ENCODE results near the gene EXD3. TPM values are rescaled to one million over a fixed set of nuclear protein-coding genes. Genes with fewer than 3 reads are reported as not detected.
"Not testable (repeated sequence)": the region's sequence is repeated elsewhere in the genome, so short reads cannot be mapped to it uniquely, and the experiment has no call there.

EXD3 gene, protein sequence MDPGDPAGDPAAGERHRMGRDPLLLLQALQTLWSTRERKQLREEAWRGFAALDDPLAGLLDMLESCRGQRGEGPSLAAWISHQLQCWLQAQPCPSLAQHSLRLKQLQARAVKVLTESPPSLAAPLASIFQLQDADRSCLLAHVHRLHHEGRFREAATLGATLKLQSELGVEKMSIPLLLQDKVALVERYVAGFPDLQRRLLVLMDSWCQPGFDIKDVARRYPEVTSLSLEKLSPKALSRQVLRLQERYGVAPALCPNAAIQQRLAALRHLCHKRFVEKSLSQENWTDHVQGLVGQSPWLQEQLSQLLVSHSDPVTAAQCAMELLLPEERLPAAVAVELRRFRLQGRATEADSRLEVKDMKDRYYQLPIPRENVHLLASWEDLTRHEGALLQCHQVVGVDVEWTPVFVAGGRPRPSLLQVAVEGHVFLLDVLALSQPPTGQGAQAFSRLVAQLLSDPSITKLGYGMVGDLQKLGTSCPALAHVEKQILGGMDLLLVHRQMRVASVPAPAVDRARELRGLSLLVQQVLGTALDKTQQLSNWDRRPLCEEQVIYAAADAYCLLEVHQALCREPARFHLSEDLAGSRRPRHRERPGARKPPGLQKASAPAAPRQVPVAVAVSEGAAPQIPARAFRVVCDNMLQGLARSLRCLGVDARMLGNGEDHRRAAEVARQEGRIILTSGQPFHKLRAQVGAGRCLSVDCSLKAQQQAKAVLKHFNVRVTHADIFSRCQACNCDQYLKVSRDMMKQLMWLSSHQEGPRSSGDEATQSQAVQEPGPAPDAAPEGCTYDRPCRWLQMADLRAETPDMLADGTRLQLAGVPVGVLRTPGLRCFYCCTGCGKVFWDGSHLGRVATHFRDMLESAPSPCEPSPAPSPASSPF
- total RNA-seq, result 4.4 and 5.2 TPM in 2 replicates

DNA sequence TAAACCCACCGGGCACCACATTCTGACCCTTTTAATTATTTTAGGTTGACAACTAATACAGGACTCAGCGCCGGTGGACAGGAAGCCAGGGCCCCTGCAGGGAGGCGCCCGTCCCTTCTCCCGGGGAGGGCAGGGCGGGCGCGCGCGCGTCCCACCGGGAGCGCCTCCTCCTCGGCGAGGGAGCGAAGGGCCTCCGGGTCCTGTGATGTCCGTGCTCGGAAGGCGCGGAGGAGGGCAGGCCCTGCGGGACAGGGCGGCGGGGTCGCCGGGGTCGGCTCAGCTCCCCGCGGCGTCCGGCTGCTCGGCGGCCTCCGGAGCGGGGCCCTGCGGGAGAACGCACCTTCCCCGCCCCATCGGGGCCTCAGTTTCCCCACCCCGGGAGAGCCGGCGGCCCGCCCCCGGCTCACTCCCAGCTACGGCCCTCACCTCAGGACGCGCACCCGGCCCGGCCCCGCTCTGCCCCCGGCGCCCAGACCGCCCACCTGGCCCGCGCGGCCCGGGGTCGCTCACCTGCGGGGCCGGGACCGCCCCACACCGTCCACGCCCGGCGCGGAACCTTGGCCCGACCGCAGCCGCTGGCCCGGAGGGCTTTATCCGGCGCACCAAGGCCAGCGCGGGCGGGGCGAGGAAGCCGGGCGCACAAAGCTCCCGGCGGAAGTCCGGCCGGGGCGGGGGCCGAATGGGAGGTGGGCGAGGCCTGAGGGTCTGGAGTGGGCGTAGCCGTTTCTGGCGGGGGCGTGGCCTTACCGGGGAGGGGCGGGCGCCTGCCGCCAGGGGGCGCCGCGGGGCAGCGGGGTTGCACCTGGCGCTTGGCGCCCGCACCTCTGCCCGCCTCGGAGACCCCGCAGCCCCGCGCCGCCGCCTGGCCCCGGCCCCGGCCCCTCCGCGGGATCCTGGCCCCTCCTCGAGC, at the start of gene EXD3, which contains the start of gene NOXA1:
TSS of gene EXD3 (minus strand) at position 559 of the 910 bp plus-strand sequence. CDS start 27,805 bp downstream, outside the sequence.
TSS of gene NOXA1 (plus strand) at position 790 of the 910 bp plus-strand sequence. CDS start 137 bp downstream, outside the sequence.
- intact Hi-C loops (cut with micrococcal nuclease), result loop anchor here (2.0 to 5.0 kb wide), 3 partner anchors 22 to 121 kb away; partner anchors contain the start of gene NRARP
- peak; percentile 98 for DNase-seq
- Mint-ChIP-seq H3K27ac (peak within 1 kb of the TSS; percentile 44), H3K36me3 (ENCODE audit: low read depth) (no peaks in the 10 kb centered on the region), H3K9me3 (no peaks in the 10 kb centered on the region), H3K27me3 (peaks cover 9% of the 10 kb centered on the region), H3K4me1 (peaks cover 5% of the 10 kb centered on the region), H3K4me3 (peak within 1 kb of the TSS; percentile 90)

DNA sequence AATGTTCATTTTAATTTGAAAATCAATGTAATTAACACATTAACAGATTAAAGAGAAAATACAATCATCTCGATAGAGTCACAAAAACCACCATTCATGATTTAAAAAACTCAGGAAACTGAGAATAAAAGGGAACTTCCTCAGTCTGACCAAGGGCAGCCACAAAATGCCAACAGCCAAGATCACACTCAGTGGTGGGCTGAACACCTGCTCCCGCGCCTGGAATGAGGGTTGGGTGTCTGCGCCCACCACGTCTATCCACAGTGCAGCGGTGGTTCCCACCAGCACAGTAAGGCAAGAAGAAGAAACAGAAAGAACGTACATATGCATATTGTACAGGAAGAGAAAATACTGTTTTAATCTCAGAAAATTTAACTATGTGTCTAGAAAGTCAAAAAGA, 47.8 kb upstream of the EXD3 start:
- Mint-ChIP-seq H3K4me1 (peaks cover 5% of the 10 kb centered on the region), H3K9me3 (peaks cover 18% of the 10 kb centered on the region), H3K36me3 (ENCODE audit: low read depth) (peaks cover 9% of the 10 kb centered on the region), H3K27ac (no peak overlapping the region), H3K27me3 (peaks cover 18% of the 10 kb centered on the region), H3K4me3 (peak overlapping the region; percentile 28)
- intact Hi-C loops (cut with micrococcal nuclease), result no loop called here
- DNase-seq, result no peak

DNA sequence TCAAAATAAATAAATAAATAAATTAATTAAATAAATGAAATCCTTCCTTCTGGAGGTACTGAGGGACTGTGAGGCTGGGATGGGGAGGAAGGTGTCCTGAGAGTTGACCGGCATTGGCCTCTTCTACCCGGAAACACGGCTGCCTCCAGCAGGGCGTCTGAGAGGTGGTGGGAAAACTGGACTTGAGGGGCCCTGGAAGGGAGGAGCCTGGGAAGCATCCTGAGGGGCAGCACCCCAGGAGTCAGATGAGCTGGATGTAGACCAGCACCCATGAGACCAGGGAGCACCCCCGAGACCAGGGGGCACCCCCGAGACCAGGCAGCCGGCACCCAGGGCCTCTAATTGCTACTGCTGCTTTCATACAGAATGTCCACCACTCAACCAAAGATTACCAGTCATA, 44.9 kb upstream of the EXD3 start:
- H3K27me3 Mint-ChIP-seq, result peaks cover 16% of the 10 kb centered on the region
- H3K36me3 Mint-ChIP-seq (ENCODE audit: low read depth), result no peaks in the 10 kb centered on the region
- no peak overlapping the region for H3K4me3 Mint-ChIP-seq
- peaks cover 2% of the 10 kb centered on the region for H3K9me3 Mint-ChIP-seq
- intact Hi-C loops (cut with micrococcal nuclease), result no loop called here
- no peak overlapping the region for H3K27ac Mint-ChIP-seq
- H3K4me1 Mint-ChIP-seq, result peaks cover 5% of the 10 kb centered on the region
- DNase-seq, result no peak

DNA sequence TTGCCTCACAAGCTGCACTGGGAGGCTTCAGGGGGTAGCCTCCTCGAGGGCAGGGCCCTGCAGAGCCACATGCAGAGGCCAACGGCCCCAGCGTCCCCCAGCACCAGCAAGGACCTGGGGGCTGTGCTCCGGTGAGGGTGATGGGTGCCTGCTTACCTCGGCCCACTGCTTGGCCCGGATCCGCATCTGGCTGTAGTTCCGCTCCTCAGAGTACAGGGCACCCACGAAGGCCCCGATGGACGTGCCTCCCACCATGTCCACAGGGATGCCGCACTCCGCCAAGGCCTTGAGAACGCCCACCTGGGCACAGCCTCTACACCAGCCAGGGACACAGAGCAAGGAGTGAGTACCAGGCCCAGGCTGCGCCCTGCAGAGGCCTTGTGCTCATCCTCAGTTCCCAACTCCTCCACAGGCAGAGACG, 44.2 kb upstream of the EXD3 start:
- Mint-ChIP-seq H3K27ac (no peak overlapping the region), H3K4me3 (no peak overlapping the region), H3K4me1 (peaks cover 5% of the 10 kb centered on the region), H3K36me3 (ENCODE audit: low read depth) (no peaks in the 10 kb centered on the region), H3K27me3 (peaks cover 16% of the 10 kb centered on the region), H3K9me3 (no peaks in the 10 kb centered on the region)
- no peak for DNase-seq
- intact Hi-C loops (cut with micrococcal nuclease), result no loop called here

DNA sequence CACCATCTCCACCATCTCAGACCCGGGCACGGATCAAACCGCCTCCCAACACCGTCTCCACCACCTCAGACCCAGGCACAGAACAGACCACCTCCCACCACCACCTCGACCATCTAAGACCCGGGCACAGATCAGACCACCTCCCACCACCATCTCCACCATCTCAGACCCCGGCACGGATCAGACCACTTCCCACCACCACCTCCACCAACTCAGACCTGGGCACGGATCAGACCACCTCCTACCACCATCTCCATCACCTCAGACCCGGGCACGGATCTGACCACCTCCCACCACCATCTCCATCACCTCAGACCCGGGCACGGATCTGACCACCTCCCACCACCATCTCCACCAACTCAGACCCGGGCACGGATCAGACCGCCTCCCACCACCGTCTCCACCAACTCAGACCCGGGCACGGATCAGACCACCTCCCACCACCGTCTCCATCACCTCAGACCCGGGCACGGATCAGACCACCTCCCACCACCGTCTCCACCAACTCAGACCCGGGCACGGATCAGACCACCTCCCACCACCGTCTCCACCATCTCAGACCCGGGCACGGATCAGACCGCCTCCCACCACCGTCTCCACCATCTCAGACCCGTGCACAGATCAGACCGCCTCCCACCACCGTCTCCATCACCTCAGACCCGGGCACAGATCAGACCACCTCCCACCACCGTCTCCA, 43.6 kb upstream of the EXD3 start:
- H3K4me3 Mint-ChIP-seq; H3K4me1 Mint-ChIP-seq; DNase-seq; intact Hi-C loops (cut with micrococcal nuclease); H3K27ac Mint-ChIP-seq; H3K9me3 Mint-ChIP-seq; H3K36me3 Mint-ChIP-seq (ENCODE audit: low read depth): not testable (repeated sequence)
- peaks cover 14% of the 10 kb centered on the region for H3K27me3 Mint-ChIP-seq

DNA sequence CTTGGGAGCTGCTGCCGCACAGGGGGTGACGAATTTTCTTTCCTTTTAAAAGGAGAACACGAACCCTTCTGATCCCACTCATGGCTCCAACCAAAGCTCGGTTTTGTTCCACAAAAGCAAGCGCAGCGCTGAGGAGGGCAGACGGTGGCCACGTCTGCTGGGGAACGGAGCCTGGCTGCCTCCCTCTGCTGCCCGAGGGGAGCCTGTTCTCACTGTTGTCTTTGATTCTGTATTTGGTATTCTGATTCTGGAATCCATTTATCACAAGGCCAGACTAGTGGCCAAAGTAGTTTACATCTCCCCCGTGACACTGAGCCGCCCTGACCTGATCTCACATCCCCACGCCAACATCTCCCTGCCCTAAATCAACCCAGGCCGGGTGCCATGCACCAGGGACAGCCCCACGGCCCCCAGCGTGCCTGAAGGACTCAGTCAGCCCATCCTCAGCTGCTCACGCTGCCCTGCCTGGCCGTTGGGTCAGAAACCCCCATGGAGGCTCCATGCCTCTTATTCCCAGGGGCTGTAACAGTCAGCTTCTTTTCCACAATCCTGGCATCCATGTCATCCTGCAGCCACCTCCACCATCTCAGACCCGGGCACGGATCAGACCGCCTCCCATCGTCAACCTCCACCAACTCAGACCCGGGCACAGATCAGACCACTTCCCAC, 42.9 kb upstream of the EXD3 start:
- intact Hi-C loops (cut with micrococcal nuclease), result no loop called here
- no peak overlapping the region for H3K27ac Mint-ChIP-seq
- DNase-seq, result no peak
- H3K27me3 Mint-ChIP-seq, result peaks cover 13% of the 10 kb centered on the region
- no peaks in the 10 kb centered on the region for H3K9me3 Mint-ChIP-seq
- H3K36me3 Mint-ChIP-seq (ENCODE audit: low read depth), result no peaks in the 10 kb centered on the region
- no peak overlapping the region for H3K4me3 Mint-ChIP-seq
- H3K4me1 Mint-ChIP-seq, result peaks cover 4% of the 10 kb centered on the region

DNA sequence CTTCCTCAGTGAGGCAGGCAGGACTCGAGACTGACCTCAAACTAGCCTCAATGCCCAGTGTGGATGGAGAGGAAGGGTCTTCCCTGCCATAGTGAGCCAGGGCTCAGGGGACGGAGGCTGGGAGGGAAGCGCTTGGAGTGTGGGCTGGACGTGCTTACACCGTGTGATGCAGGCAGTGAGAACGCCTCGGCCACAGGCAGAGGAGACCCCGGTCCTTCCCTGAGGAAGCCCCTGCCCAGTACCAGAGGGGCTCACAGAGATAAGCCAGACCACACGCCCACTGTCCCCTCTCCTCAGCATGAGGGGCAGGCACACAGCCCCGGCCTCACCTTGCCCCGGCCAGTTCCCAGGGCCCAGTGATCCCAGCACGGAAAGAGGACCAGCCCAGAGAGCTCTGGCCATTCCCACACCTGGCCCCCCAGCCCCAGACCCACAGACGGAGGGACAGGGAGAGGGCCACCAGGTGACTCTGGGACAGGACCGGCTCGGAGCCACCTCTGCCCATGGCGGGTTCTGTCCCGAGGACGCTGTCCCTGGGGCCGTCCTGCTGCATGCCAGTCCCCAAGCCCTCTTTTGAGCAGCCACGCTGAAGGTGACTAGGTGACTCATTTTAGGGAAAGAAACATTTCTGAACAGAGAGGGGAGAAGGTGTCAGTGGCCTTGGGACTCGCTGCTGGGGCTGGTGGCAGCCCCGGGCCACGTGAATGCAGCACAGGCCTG, 42.2 kb upstream of the EXD3 start:
- Mint-ChIP-seq H3K4me1 (no peaks in the 10 kb centered on the region), H3K4me3 (no peak overlapping the region), H3K27me3 (peaks cover 9% of the 10 kb centered on the region), H3K27ac (no peak overlapping the region), H3K36me3 (ENCODE audit: low read depth) (no peaks in the 10 kb centered on the region), H3K9me3 (no peaks in the 10 kb centered on the region)
- intact Hi-C loops (cut with micrococcal nuclease), result loop anchor here (5.0 kb wide), 1 partner anchor 43 kb away; the partner anchor contains the start of genes EXD3 and NOXA1
- no peak for DNase-seq

DNA sequence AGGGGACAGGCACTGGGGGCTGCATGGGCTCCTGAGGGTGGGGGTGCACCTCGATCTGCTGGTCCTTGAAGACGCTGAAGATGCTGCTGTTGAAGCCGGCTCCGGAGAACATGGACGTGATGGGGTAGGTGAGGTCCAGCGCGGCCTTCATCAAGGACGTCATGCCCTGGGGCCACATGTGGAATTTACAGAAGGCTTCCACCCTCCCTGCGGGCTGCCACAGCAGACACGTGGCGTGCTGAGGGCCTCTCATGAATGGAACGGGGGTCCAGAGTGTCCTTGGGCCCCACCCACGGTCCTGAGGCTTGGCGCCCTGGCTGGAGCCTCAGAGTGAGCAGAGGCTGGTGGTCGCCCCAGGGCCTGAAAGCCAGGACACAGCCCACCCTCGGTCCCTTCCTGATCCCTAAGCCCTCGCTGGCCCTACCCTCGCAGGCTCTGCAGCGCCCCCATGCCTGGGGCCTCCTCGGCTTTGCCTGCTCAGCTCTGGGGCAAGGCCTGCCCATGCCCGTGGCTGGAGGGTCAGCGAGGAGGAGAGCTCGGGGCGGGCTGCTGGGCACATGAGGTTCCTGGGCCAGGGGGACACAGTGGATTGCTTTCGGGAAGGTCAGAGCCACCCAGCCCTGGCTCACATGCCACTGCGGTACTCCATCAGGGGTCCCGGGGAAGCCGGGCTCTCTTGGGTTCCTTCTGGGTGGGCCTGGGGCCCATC, 41.5 kb upstream of the EXD3 start:
- no peaks in the 10 kb centered on the region for H3K9me3 Mint-ChIP-seq
- no peak overlapping the region for H3K4me3 Mint-ChIP-seq
- H3K27me3 Mint-ChIP-seq, result peaks cover 9% of the 10 kb centered on the region
- H3K36me3 Mint-ChIP-seq (ENCODE audit: low read depth), result no peaks in the 10 kb centered on the region
- intact Hi-C loops (cut with micrococcal nuclease), result loop anchor here (5.0 kb wide), 1 partner anchor 42 kb away; the partner anchor contains the start of genes EXD3 and NOXA1
- no peak for DNase-seq
- peaks cover 2% of the 10 kb centered on the region for H3K4me1 Mint-ChIP-seq
- H3K27ac Mint-ChIP-seq, result no peak overlapping the region

DNA sequence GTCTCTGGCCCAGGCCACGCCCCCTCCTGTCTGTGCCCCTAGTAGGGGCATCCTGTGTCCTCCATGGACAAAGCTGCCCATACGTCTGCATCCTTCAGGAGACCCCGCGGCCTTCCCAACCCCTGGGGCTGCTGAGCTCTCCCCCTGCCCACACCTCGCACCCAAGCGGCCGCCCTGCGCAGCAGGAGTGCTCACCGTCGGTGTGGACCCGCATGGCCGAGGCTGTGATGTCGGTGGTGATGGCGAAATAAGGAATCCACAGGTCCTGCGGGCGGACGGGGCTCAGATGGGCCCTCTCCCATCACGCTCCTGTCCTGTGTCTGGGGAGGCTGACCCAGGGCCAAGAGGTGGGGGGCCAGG, 40.9 kb upstream of the EXD3 start:
- Mint-ChIP-seq H3K27me3 (peaks cover 4% of the 10 kb centered on the region), H3K4me3 (no peak overlapping the region), H3K4me1 (peaks cover 2% of the 10 kb centered on the region), H3K9me3 (no peaks in the 10 kb centered on the region), H3K27ac (no peak overlapping the region), H3K36me3 (ENCODE audit: low read depth) (no peaks in the 10 kb centered on the region)
- no peak for DNase-seq
- intact Hi-C loops (cut with micrococcal nuclease), result loop anchor here (5.0 kb wide), 1 partner anchor 42 kb away; the partner anchor contains the start of genes EXD3 and NOXA1

DNA sequence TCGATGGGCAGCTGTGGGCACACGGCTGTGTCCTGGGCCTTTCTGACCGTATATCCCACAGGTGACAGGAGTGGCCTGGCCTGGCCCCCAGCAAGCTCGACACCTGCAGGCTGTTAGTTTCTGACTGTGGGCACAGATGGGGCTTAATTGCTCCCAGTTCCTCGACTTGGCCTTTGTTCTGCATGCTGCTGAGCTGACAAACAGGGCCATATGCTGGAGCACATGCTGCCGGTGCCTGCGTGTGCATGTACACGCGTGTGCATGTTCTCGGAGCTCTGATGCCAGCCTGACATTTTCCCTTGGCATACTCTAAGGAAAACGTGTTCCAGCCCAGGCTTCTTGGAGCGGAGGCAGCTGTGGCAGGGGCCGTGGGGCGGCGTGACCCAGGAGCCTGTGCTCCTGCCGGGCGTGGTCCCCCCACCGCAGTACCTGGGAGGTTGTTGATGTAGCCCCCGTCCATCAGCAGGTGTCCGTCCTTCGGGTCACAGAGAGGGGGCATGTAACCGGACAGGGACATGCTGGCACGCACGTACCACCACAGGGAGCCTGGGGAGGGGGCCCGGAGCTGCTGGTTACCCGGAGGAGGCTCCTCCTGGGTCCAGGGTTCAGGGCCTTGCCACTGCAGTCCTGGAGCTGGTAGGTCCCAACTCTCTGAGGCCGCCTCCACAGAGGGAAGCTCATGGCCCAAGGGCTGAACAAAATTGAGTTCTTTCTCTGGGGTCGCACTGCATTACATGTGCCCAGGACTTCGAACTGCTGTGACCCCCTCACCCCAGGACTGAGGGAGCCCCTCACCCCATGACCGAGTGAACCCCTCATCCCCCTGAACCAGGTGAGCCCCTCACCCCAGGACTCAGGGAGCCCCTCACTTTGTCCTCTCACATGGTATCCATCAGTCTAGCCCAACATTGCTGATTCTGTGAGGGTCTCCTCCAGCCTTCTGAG, 40.3 kb upstream of the EXD3 start:
- peaks cover 1% of the 10 kb centered on the region for H3K27me3 Mint-ChIP-seq
- intact Hi-C loops (cut with micrococcal nuclease), result loop anchor here (5.0 kb wide), 1 partner anchor 41 kb away; the partner anchor contains the start of genes EXD3 and NOXA1
- no peaks in the 10 kb centered on the region for H3K9me3 Mint-ChIP-seq
- H3K4me1 Mint-ChIP-seq, result peaks cover 2% of the 10 kb centered on the region
- H3K36me3 Mint-ChIP-seq (ENCODE audit: low read depth), result no peaks in the 10 kb centered on the region
- no peak for DNase-seq
- no peak overlapping the region for H3K27ac Mint-ChIP-seq
- peak overlapping the region; percentile 9 for H3K4me3 Mint-ChIP-seq
